Stimulated activated CD8-positive, alpha-beta memory T cell treated with anti-CD3 and anti-CD28 coated beads, Interleukin-12 subunit alpha, Interleukin-12 subunit beta, amount 100 ng/mL, for 1 hour (primary cell): Measurements from ENCODE around the gene MBP.

Experiments used
- DNase-seq: peaks from one replicate; pipeline ENCODE4 v3.0.0-alpha.2; 2020; ENCODE audit warnings: low read depth

MBP gene

GRCh38 chr18:76986406-76986805 lies 146.2 kb downstream of the MBP start:
- DNase-seq = no peak

GRCh38 chr18:76985951-76986236 lies 146.7 kb downstream of the MBP start:
- no peak for DNase-seq

- no peak for DNase-seq
These were observed 147.2 kb downstream of the MBP start for GRCh38 chr18:76985156-76985950.

DNA sequence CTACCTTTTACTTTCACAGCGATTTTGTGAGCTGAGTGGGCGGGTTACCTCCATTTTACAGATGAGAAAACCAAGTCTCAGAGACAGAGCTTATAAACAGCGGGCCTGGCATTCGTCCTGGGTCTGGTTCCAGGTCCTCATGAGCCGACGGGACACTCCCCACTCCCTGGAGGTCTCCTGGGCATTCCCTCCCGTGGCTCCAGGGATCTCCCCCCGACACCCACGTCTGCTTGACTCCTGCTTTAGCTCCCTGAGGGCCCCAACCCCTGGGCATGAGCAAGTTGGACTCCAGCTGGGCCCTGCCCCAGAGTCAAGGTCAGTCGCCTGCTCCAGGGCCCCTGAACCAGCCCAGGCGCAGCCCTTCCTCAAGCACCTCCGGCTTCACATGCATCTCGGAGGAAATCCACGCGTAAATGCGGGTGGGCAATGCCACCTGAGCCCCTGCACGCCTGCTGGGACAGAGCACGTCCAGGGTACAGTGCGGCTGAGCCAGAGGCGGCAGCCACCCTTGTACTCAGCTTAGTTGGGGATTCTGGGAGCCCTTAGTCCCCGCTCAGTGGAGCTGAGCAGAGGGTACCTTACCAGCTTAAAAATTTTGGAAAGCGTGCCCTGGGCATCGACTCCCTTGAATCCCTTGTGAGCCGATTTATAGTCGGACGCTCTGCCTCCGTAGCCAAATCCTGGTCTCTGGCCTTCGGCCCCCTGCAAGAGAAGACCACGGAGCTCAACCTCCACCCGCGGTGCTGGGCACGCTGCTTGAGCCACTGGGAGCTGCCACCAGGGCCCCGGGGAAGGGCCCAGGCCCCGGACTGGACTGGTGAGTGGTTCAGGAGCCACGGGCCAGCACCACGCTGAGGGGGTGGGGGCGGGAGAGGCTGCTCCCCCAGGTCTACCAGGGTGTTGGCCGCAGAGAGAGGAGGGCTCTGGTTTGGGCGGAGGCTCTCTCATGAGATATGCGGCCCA lies 148.1 kb downstream of the MBP start:
- DNase-seq = no peak

DNA sequence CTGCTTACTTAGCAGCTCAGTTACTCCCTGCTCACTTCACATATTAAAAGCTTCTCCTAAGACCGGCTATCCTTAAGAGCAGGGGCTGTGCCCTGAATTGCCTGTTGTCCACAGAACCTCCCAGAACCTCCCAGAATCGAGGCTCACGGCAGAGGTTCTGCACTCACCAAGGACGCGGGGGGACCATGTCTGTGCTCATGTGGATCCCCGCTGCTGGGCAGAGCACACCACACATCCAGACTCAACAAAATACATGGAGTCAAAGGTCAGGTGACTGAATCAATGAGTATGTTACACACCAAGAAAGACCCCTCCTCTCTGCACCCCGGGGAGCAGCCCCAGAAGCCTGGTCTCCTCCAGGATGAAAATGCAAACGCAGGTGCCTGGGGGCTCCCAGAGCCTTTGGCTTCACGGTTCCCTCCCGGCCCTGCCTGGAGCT lies 149.0 kb downstream of the MBP start:
- DNase-seq = no peak

GRCh38 chr18:76982841-76983583 lies 149.6 kb downstream of the MBP start:
- DNase-seq = peak; percentile 70

- no peak for DNase-seq
These were observed 150.5 kb downstream of the MBP start for GRCh38 chr18:76982038-76982437.

DNA sequence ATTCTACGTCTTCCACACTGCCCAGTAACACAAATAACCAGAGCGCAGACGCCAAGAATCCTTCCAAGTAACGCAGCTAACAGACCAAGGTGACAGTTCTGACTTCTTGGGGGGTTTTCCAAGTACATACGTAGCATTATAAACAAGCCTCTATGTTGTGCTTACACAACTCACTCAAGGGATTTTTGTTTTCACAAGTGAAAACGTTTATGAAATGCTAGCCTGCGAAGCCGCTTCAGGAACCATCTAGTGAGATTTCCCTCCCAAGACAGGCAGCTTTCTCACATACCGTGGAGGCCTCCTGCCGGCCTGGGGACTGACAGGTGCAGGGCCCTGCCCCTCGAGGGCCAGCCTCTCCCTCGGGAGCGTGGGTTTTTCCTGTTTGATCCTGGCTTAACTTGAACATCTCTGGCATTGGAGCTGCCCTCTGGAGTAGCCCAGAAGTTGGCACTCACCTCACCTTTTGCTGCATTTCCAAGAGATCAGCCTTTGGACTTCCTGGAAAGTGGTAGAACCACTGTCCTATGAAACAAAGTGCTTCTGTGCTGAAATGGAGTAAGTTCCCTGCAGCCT lies 151.1 kb downstream of the MBP start:
- no peak for DNase-seq

- no peak for DNase-seq
These were observed 151.8 kb downstream of the MBP start for GRCh38 chr18:76980663-76981395.

GRCh38 chr18:76979906-76980305 lies 152.7 kb downstream of the MBP start:
- no peak for DNase-seq

- no peak for DNase-seq
These were observed 153.4 kb downstream of the MBP start for GRCh38 chr18:76979111-76979751.

DNA sequence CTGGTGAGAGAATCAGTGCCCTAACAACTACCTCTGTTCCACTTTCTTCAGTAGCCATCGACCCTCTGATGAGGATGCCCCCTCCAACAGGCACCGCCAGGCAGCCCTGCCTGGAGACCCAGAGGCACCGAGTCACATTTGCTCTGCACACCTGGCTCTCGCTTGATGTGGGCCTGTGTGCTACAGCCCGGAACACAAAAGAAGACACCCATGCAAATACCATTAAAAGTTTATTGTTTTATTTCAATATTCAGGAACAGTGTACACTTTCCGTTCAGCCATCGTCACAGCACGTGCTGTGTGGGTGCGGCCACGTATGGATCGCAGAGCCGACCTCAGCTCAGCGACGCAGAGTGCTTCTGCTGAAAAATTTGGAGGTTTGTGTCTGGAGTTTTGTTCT lies 154.0 kb downstream of the MBP start:
- no peak for DNase-seq

DNA sequence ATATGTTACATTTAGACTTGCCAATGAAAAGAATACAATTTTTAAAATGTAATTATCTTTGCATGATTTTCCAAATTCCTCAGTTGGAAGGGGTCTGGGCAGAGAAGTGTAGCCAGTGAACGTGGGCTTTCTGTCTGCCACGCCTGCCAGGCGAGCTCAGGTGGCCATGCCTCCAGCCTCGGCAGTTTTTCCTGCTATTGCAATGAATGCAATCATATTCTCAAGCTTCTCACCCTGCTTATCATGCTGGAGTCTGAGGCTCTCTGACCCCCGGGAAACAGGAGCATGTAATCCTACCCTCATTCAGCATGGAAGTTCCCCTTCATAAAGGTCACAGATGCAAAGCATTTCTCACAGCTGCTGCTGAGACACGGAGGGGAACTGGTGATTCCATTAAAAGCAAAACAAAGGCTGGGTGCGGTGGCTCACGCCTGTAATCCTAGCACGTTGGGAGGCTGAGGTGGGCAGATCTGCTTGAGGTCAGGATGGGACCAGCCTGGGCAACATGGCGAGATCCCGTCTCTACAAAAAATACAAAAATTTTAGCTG lies 154.8 kb downstream of the MBP start:
- DNase-seq = no peak

GRCh38 chr18:76977108-76977621 lies 155.4 kb downstream of the MBP start:
- no peak for DNase-seq

DNA sequence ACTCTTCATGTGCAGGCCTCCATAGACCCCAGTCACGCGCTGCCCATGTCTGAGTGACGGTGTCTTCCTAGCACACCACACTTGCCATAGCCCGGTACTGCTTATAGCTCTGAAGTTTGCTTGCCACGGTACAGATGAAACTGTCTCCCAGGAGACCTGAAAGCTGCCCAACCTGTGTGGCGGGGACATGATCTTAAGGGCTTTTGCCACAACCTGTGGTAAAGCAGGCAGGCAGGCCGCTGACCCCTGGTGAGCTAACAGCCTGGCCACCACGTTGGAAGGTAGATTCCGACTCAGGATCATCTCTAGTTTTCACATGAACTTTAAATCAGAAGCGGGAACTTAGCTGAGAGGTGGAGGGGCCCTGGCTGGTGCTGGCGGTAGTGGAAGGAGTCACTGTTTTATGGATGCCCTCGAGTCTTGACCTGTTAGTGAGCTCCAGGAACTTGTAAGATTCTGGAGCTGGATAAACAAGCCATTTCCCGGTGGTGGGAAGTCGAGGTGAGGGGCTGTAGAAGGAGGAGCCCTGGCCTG lies 156.9 kb downstream of the MBP start:
- DNase-seq = no peak

- no peak for DNase-seq
These were observed 158.2 kb downstream of the MBP start for GRCh38 chr18:76974386-76974785.

DNA sequence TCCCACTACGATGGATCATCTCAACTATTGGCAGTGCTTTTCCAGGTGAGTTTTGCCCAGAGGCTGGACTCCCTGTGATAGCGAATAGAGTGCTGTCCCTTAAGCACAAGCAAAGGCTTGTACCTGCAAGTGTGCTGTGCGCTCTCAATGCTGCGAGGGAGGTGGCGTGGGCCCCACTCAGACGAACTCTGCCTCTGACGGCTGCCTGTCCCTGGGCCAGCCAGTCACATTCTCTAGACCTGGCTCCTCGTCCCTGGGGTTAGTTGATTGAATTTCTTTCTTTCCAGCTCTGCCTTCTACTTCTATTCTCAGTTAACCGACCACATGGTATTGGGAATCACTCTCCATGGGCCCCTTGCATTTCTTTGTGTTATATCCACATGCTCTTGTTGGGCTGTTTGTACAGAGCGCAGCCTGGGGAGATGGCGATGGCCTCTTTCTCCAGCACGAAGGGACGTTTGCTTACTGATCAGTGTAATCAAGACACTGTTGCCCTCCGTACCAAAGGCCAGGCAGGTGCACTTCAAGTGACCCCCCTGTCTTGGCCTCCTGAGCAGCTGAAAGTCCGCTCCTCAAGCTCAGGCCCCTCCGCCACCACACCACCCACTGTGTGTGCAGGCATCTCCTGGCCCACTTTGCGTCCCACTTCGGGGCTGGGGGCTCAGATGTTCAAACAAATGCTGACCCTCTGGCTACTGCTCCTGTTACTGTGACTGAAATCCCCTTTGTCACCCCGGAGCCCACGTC lies 158.9 kb downstream of the MBP start:
- no peak for DNase-seq

GRCh38 chr18:76972846-76973519 lies 159.6 kb downstream of the MBP start:
- no peak for DNase-seq

DNA sequence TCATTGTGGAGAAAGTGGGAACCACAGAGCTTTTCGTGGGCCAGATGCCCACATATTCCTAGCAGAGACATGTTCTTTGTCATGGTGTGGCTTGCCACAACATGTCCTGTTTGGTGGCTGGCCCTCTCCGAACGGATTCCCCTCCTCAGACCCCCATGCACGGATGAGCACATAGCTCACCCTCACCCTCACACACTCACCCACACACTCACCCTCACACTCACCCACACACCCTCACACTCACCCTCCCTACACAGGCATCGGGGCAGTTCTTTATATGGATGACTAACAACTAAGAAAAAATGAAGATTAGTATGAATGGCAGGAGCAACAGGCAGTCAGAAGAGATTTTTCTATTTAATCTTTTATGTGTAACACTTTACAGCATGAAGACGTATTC lies 160.3 kb downstream of the MBP start:
- DNase-seq = no peak
